ENCODE results near the gene THSD4.

THSD4 gene

GRCh38 chr15:71623111-71623510 lies 507.8 kb downstream of the THSD4 start:
- Histone ChIP-seq H3K9me3 (ENCODE audit: low read depth, low read length) (no peaks in the 10 kb centered on the region), H3K4me3 (no peak overlapping the region), H3K36me3 (ENCODE audit: insufficient read depth, low read length) (no peaks in the 10 kb centered on the region), H3K27ac (no peak overlapping the region), H3K9ac (ENCODE audit: insufficient read length) (no peak overlapping the region)
- DNase-seq (ENCODE audit: low read depth, low spot score), result no peak
- TF ChIP-seq POLR2AphosphoS5 (IDR thresholded peaks at IDR 0.05; ENCODE audit: borderline replicate concordance, low read depth, low read length), result no peak
- no peak for TF ChIP-seq FOXP2 (optimal IDR thresholded peaks at IDR 0.05; ENCODE audit: control extremely low read depth, extremely low read length, insufficient read depth)
- TF ChIP-seq EZH2 (IDR thresholded peaks at IDR 0.05), result no peak

- H3K9me3 ChIP-seq (ENCODE audit: low read depth, low read length), result no peaks in the 10 kb centered on the region
- no peaks in the 10 kb centered on the region for H3K36me3 ChIP-seq (ENCODE audit: insufficient read depth, low read length)
- TF ChIP-seq EZH2 (IDR thresholded peaks at IDR 0.05) (no peak), POLR2AphosphoS5 (IDR thresholded peaks at IDR 0.05; ENCODE audit: borderline replicate concordance, low read depth, low read length) (no peak), FOXP2 (optimal IDR thresholded peaks at IDR 0.05; ENCODE audit: control extremely low read depth, extremely low read length, insufficient read depth) (no peak)
- no peak overlapping the region for H3K4me3 ChIP-seq
- no peak for DNase-seq (ENCODE audit: low read depth, low spot score)
- no peak overlapping the region for H3K27ac ChIP-seq
- H3K9ac ChIP-seq (ENCODE audit: insufficient read length), result no peak overlapping the region
Measured at GRCh38 chr15:71626596-71627088, 511.4 kb downstream of the THSD4 start.

GRCh38 chr15:71627188-71627587 lies 511.9 kb downstream of the THSD4 start:
- DNase-seq (ENCODE audit: low read depth, low spot score), result no peak
- no peak overlapping the region for H3K27ac ChIP-seq
- no peaks in the 10 kb centered on the region for H3K36me3 ChIP-seq (ENCODE audit: insufficient read depth, low read length)
- no peak overlapping the region for H3K4me3 ChIP-seq
- no peaks in the 10 kb centered on the region for H3K9me3 ChIP-seq (ENCODE audit: low read depth, low read length)
- H3K9ac ChIP-seq (ENCODE audit: insufficient read length), result no peak overlapping the region
- TF ChIP-seq POLR2AphosphoS5 (IDR thresholded peaks at IDR 0.05; ENCODE audit: borderline replicate concordance, low read depth, low read length), result no peak
- no peak for TF ChIP-seq FOXP2 (optimal IDR thresholded peaks at IDR 0.05; ENCODE audit: control extremely low read depth, extremely low read length, insufficient read depth)
- TF ChIP-seq EZH2 (IDR thresholded peaks at IDR 0.05), result no peak

GRCh38 chr15:71627604-71628003 lies 512.3 kb downstream of the THSD4 start:
- H3K9ac ChIP-seq (ENCODE audit: insufficient read length), result no peak overlapping the region
- H3K36me3 ChIP-seq (ENCODE audit: insufficient read depth, low read length), result no peaks in the 10 kb centered on the region
- H3K9me3 ChIP-seq (ENCODE audit: low read depth, low read length), result no peaks in the 10 kb centered on the region
- DNase-seq (ENCODE audit: low read depth, low spot score), result no peak
- no peak overlapping the region for H3K27ac ChIP-seq
- TF ChIP-seq EZH2 (IDR thresholded peaks at IDR 0.05) (no peak), FOXP2 (optimal IDR thresholded peaks at IDR 0.05; ENCODE audit: control extremely low read depth, extremely low read length, insufficient read depth) (no peak), POLR2AphosphoS5 (IDR thresholded peaks at IDR 0.05; ENCODE audit: borderline replicate concordance, low read depth, low read length) (no peak)
- H3K4me3 ChIP-seq, result no peak overlapping the region

- Histone ChIP-seq H3K27ac (no peak overlapping the region), H3K9ac (ENCODE audit: insufficient read length) (no peak overlapping the region), H3K36me3 (ENCODE audit: insufficient read depth, low read length) (no peaks in the 10 kb centered on the region), H3K4me3 (no peak overlapping the region), H3K9me3 (ENCODE audit: low read depth, low read length) (no peaks in the 10 kb centered on the region)
- DNase-seq (ENCODE audit: low read depth, low spot score), result no peak
- no peak for TF ChIP-seq FOXP2 (optimal IDR thresholded peaks at IDR 0.05; ENCODE audit: control extremely low read depth, extremely low read length, insufficient read depth)
- no peak for TF ChIP-seq EZH2 (IDR thresholded peaks at IDR 0.05)
- TF ChIP-seq POLR2AphosphoS5 (IDR thresholded peaks at IDR 0.05; ENCODE audit: borderline replicate concordance, low read depth, low read length), result no peak
Measured at GRCh38 chr15:71628988-71629770, 513.9 kb downstream of the THSD4 start.

GRCh38 chr15:71629781-71630474 lies 514.7 kb downstream of the THSD4 start:
- DNase-seq (ENCODE audit: low read depth, low spot score), result no peak
- Histone ChIP-seq H3K9me3 (ENCODE audit: low read depth, low read length) (no peaks in the 10 kb centered on the region), H3K36me3 (ENCODE audit: insufficient read depth, low read length) (no peaks in the 10 kb centered on the region), H3K4me3 (no peak overlapping the region), H3K27ac (no peak overlapping the region), H3K9ac (ENCODE audit: insufficient read length) (no peak overlapping the region)
- no peak for TF ChIP-seq POLR2AphosphoS5 (IDR thresholded peaks at IDR 0.05; ENCODE audit: borderline replicate concordance, low read depth, low read length)
- no peak for TF ChIP-seq FOXP2 (optimal IDR thresholded peaks at IDR 0.05; ENCODE audit: control extremely low read depth, extremely low read length, insufficient read depth)
- no peak for TF ChIP-seq EZH2 (IDR thresholded peaks at IDR 0.05)

GRCh38 chr15:71630475-71630809 lies 515.2 kb downstream of the THSD4 start:
- H3K4me3 ChIP-seq, result no peak overlapping the region
- H3K36me3 ChIP-seq (ENCODE audit: insufficient read depth, low read length), result no peaks in the 10 kb centered on the region
- H3K9ac ChIP-seq (ENCODE audit: insufficient read length), result no peak overlapping the region
- TF ChIP-seq EZH2 (IDR thresholded peaks at IDR 0.05) (no peak), POLR2AphosphoS5 (IDR thresholded peaks at IDR 0.05; ENCODE audit: borderline replicate concordance, low read depth, low read length) (no peak), FOXP2 (optimal IDR thresholded peaks at IDR 0.05; ENCODE audit: control extremely low read depth, extremely low read length, insufficient read depth) (no peak)
- H3K27ac ChIP-seq, result no peak overlapping the region
- no peaks in the 10 kb centered on the region for H3K9me3 ChIP-seq (ENCODE audit: low read depth, low read length)
- no peak for DNase-seq (ENCODE audit: low read depth, low spot score)

- Histone ChIP-seq H3K9me3 (ENCODE audit: low read depth, low read length) (no peaks in the 10 kb centered on the region), H3K36me3 (ENCODE audit: insufficient read depth, low read length) (no peaks in the 10 kb centered on the region), H3K27ac (no peak overlapping the region), H3K9ac (ENCODE audit: insufficient read length) (no peak overlapping the region), H3K4me3 (no peak overlapping the region)
- DNase-seq (ENCODE audit: low read depth, low spot score), result no peak
- no peak for TF ChIP-seq FOXP2 (optimal IDR thresholded peaks at IDR 0.05; ENCODE audit: control extremely low read depth, extremely low read length, insufficient read depth)
- no peak for TF ChIP-seq EZH2 (IDR thresholded peaks at IDR 0.05)
- no peak for TF ChIP-seq POLR2AphosphoS5 (IDR thresholded peaks at IDR 0.05; ENCODE audit: borderline replicate concordance, low read depth, low read length)
Measured at GRCh38 chr15:71632576-71633195, 517.4 kb downstream of the THSD4 start.

Measured in SK-N-MC (cell line).